Neuronal stem cell (in vitro differentiated cells): Measurements from ENCODE around the gene BRD8.
A peak's percentile ranks its signal among the peaks of the same experiment; 100 is the strongest.

Experiments used
- DNase-seq: peaks from one replicate; pipeline ENCODE4 v3.0.0-alpha.2; 2013; ENCODE audit warnings: low spot score
- H2AFZ ChIP-seq: one replicate; pipeline ENCODE4 v1.6.1; 2013; ENCODE audit warnings: mild to moderate bottlenecking, low read length, inconsistent platforms
- H2AK5ac ChIP-seq: 2 replicates; pipeline ENCODE4 v1.6.1; 2013; ENCODE audit warnings: low read depth, mild to moderate bottlenecking, inconsistent platforms, low read length, moderate library complexity, mixed read lengths
- H2BK120ac ChIP-seq: 2 replicates; pipeline ENCODE4 v1.6.1; 2013; ENCODE audit warnings: low read depth, mild to moderate bottlenecking, inconsistent platforms, low read length, moderate library complexity, mixed read lengths
- H2BK12ac ChIP-seq: one replicate; pipeline ENCODE4 v1.6.1; 2013; ENCODE audit warnings: low read length, inconsistent platforms
- H2BK15ac ChIP-seq: 2 replicates; pipeline ENCODE4 v1.6.1; 2013; ENCODE audit warnings: mild to moderate bottlenecking, low read length, inconsistent platforms, mixed read lengths
- H2BK5ac ChIP-seq: one replicate; pipeline ENCODE4 v1.6.1; 2013; ENCODE audit warnings: inconsistent platforms, mild to moderate bottlenecking, low read length, moderate library complexity
- H3K14ac ChIP-seq: one replicate; pipeline ENCODE4 v1.6.1; 2013; ENCODE audit warnings: low read length, inconsistent platforms
- H3K18ac ChIP-seq: 2 replicates; pipeline ENCODE4 v1.6.1; 2013; ENCODE audit warnings: low read length, inconsistent platforms
- H3K23ac ChIP-seq: 2 replicates; pipeline ENCODE4 v1.6.1; 2013; ENCODE audit warnings: low read depth, mild to moderate bottlenecking, mixed read lengths, low read length, inconsistent platforms; ENCODE audit not compliant: poor library complexity
- H3K27ac ChIP-seq: replicated peaks from 3 replicates; pipeline ENCODE4 v1.5.1; 2013; ENCODE audit warnings: low read length, inconsistent platforms
- H3K27me3 ChIP-seq, 3 experiments: 2 replicates each; pipeline ENCODE4 v1.6.1; 2013; ENCODE audit warnings: low read length in 3 of 3, mild to moderate bottlenecking in 2 of 3, inconsistent platforms in 1 of 3, low read depth in 1 of 3, mixed read lengths in 1 of 3, moderate library complexity in 1 of 3; ENCODE audit not compliant: control insufficient read depth in 3 of 3, insufficient read depth in 3 of 3
- H3K36me3 ChIP-seq, 2 donors: replicated peaks in 1 of 2; 2 replicates each; pipeline ENCODE4 v1.6.1; 2013; ENCODE audit warnings: low read length in 2 of 2; ENCODE audit not compliant: control insufficient read depth in 2 of 2, insufficient read depth in 2 of 2
- H3K4ac ChIP-seq: 2 replicates; pipeline ENCODE4 v1.6.1; 2013; ENCODE audit warnings: inconsistent platforms, mild to moderate bottlenecking, low read length, moderate library complexity
- H3K4me1 ChIP-seq, 2 donors: 1 replicate in 1 of 2; 2 replicates in 1 of 2; pipeline ENCODE4 v1.6.1; 2013; ENCODE audit warnings: low read length in 2 of 2, low read depth in 1 of 2; ENCODE audit not compliant: control insufficient read depth in 2 of 2, insufficient read depth in 1 of 2
- H3K4me2 ChIP-seq: one replicate; pipeline ENCODE4 v1.6.1; 2013; ENCODE audit warnings: mild to moderate bottlenecking, low read length, inconsistent platforms; ENCODE audit not compliant: insufficient read depth, poor library complexity, severe bottlenecking
- H3K4me3 ChIP-seq, 2 donors: 2 replicates each; pipeline ENCODE4 v1.5.1; 2013; ENCODE audit warnings: low read length in 2 of 2, mild to moderate bottlenecking in 2 of 2, inconsistent platforms in 1 of 2, moderate library complexity in 1 of 2
- H3K79me1 ChIP-seq: one replicate; pipeline ENCODE4 v1.6.1; 2013; ENCODE audit warnings: low read depth, mild to moderate bottlenecking, inconsistent platforms, low read length, moderate library complexity
- H3K9ac ChIP-seq: one replicate; pipeline ENCODE4 v1.6.1; 2013; ENCODE audit warnings: mild to moderate bottlenecking, low read depth, low read length, inconsistent platforms; ENCODE audit not compliant: poor library complexity
- H3K9me3 ChIP-seq, 2 donors: replicated peaks in 1 of 2; 2 replicates each; pipeline versions ENCODE3 to v1.6.1; 2013; ENCODE audit warnings: low read length in 2 of 2, mild to moderate bottlenecking in 2 of 2, inconsistent platforms in 1 of 2, low read depth in 1 of 2, mixed read lengths in 1 of 2, moderate library complexity in 1 of 2; ENCODE audit not compliant: control insufficient read depth in 2 of 2, insufficient read depth in 1 of 2
- H4K8ac ChIP-seq: one replicate; pipeline ENCODE4 v1.6.1; 2013; ENCODE audit warnings: low read depth, mild to moderate bottlenecking, inconsistent platforms, low read length, moderate library complexity
- H4K91ac ChIP-seq: one replicate; pipeline ENCODE4 v1.6.1; 2013; ENCODE audit warnings: low read length, low read depth, mild to moderate bottlenecking, inconsistent platforms; ENCODE audit not compliant: poor library complexity
- WGBS, 2 donors: extraction: QIAGEN DNeasy Blood & Tissue Kit; methylation state at CpG; one replicate each; pipeline ENCODE4 v1.1.7; 2013; ENCODE audit warnings: missing lambda C conversion rate in 2 of 2, mixed read lengths in 1 of 2; ENCODE audit not compliant: insufficient read length in 2 of 2, insufficient replicate concordance in 1 of 2; ENCODE audit errors: extremely low coverage in 2 of 2; 5-methylcytosine and 5-hydroxymethylcytosine counted together

The BRD8 gene

DNA sequence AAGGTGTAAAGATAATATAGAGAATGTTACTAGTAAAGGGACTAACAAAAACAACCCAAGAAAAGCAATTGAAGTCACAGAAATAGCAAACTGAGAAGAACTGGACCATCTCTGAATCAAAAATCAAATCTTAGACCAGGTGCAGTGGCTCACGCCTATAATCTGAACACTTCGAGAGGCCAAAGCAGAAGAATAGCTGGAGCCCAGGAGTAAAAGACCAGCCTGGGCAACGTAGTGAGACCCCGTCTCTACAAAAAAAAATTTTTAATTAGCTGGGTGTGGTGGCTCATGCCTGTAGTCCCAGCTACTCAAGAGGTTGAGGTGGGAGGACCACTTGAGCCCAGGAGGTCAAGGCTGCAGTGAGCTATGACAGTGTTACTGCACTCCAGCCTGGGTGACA is 67.2 kb downstream of the BRD8 start:
- Histone ChIP-seq H3K27ac (no peak overlapping the region), H3K4me1 (peaks cover 0 to 4% of the 10 kb centered on the region in 2 donors), H2BK5ac (no peak overlapping the region), H4K8ac (no peak overlapping the region), H2BK15ac (no peak overlapping the region), H3K4ac (no peak overlapping the region), H3K9ac (no peak overlapping the region), H3K4me2 (no peak overlapping the region), H3K23ac (no peak overlapping the region), H2AFZ (no peak overlapping the region), H3K14ac (no peak overlapping the region), H2AK5ac (no peak overlapping the region), H3K9me3 (no peaks in the 10 kb centered on the region), H3K36me3 (no peaks in the 10 kb centered on the region), H2BK12ac (no peak overlapping the region), H3K79me1 (no peaks in the 10 kb centered on the region), H2BK120ac (no peak overlapping the region), H4K91ac (no peak overlapping the region), H3K18ac (no peak overlapping the region), H3K27me3 (peaks cover 0 to 13% (median 0%) of the 10 kb centered on the region in 3 experiments), H3K4me3 (no peak overlapping the region)
- WGBS, 2 donors = no CpG with 5 or more reads among the region's 4 CpGs
- no peak for DNase-seq

DNA sequence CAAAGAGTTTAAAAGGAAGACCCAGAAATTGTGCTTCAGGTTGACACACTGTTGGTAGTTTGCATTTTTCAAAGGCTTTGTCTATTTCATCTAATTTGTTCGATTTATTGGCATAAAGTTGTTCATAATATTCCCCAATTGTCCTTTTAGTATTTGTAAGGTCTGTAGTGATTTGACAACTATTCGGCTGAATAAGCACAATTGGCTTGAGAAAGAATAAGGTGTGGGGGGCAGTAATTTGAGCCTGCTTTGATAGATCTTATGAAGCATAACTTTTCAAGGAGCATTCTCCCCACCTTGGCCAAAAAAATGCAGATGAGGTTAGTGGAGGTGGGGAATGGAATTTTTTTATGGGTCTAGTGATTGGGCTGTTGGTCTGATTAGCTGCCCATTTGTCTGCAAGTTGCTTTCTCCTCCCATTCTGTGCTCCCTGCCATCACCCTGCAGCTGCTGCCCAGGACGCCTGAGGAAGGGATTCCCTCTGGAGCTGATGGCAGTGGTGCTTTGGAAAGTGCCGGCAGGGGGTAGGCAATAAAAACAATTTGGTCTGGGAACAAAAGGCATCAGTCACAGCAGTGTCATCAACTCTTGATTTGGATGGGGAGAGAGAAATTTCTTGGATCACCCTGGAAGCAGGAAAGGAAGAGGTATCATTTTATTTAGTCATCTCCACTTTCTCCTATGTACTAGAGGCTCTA is 68.0 kb downstream of the BRD8 start:
- H3K4me3 ChIP-seq = no peak overlapping the region
- H3K36me3 ChIP-seq = no peaks in the 10 kb centered on the region
- no peak overlapping the region for H2BK5ac ChIP-seq
- no peak overlapping the region for H2BK15ac ChIP-seq
- H3K27ac ChIP-seq = no peak overlapping the region
- WGBS, 2 donors = no CpG with 5 or more reads among the region's 4 CpGs
- no peak overlapping the region for H2AFZ ChIP-seq
- H3K4me1 ChIP-seq = peaks cover 0 to 4% of the 10 kb centered on the region in 2 donors
- no peak overlapping the region for H4K91ac ChIP-seq
- no peak overlapping the region for H2AK5ac ChIP-seq
- H3K9ac ChIP-seq = no peak overlapping the region
- H2BK120ac ChIP-seq = no peak overlapping the region
- H2BK12ac ChIP-seq = no peak overlapping the region
- no peak overlapping the region for H3K18ac ChIP-seq
- H4K8ac ChIP-seq = no peak overlapping the region
- no peak overlapping the region for H3K23ac ChIP-seq
- H3K14ac ChIP-seq = no peak overlapping the region
- H3K9me3 ChIP-seq = no peaks in the 10 kb centered on the region
- H3K4me2 ChIP-seq = no peak overlapping the region
- no peaks in the 10 kb centered on the region for H3K79me1 ChIP-seq
- DNase-seq = peak; percentile 18
- H3K4ac ChIP-seq = no peak overlapping the region
- peaks cover 0 to 13% (median 0%) of the 10 kb centered on the region in 3 experiments for H3K27me3 ChIP-seq

DNA sequence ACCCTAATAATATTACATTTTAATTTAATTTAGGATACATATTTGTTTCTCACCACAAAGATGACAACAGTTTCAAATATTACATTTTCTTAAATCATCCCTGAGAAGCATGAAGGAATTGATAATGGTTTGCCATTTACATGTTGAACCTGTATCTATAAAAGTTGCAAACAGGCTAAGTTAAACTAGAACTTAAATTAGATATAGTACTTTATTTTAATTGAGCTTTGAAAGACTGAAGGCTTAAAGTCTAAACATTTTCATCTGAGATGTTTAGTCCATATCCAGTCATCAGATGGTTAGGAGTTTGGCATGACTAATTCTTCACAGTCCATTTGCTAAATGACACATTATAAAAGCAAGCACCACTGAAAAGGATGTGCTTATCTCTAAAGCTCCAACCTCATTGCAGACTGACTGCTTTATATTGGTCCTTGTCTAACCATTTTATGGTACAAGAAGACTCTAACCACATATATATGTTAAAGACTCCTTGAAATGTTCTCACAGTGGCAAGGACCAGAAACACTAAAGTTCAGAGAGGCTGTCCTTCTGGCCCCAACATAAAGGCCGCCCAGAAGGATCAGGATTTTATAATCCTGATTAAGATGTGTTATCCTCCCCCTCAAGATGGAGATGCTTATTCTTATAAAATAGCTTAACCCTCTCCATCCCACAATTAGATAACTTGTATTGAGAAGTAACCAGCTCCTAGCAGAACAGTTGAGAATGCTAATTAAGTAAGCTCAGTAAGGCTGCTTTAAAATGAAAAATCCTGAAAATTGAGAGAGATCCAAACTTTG is 68.8 kb downstream of the BRD8 start:
- Histone ChIP-seq H3K18ac (no peak overlapping the region), H3K36me3 (no peaks in the 10 kb centered on the region), H3K4me2 (no peak overlapping the region), H4K91ac (no peak overlapping the region), H3K27ac (no peak overlapping the region), H3K9ac (no peak overlapping the region), H2AK5ac (no peak overlapping the region), H2BK120ac (no peak overlapping the region), H3K23ac (no peak overlapping the region), H2BK15ac (no peak overlapping the region), H2BK5ac (no peak overlapping the region), H3K4me3 (no peak overlapping the region), H3K79me1 (no peaks in the 10 kb centered on the region), H3K27me3 (peaks cover 0 to 13% (median 0%) of the 10 kb centered on the region in 3 experiments), H4K8ac (no peak overlapping the region), H2AFZ (no peak overlapping the region), H3K14ac (no peak overlapping the region), H2BK12ac (no peak overlapping the region), H3K4me1 (peaks cover 0 to 4% of the 10 kb centered on the region in 2 donors), H3K9me3 (no peaks in the 10 kb centered on the region), H3K4ac (no peak overlapping the region)
- no peak for DNase-seq
- no CpG with 5 or more reads among the region's 1 CpG for WGBS, 2 donors

DNA sequence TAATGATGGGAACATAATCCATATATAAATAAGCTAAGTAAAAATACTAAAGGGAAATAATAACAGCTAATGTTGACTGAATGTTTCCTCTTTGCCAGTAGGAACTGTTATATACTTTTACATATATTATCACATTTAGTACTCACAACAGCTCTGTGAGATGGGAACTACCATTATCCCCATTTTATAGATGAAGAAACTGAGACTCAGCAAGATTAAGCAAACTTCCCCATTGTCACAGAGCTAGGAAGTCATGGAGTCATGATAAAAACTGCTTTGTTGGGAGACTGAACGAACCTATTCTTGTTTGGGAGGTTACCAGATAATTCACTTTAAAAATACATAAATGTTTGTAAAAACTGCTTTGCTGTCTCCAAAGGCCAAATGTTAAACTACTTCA is 71.2 kb downstream of the BRD8 start:
- Histone ChIP-seq H3K4me3 (no peak overlapping the region), H3K9me3 (no peaks in the 10 kb centered on the region), H2BK120ac (no peak overlapping the region), H4K91ac (no peak overlapping the region), H3K14ac (no peak overlapping the region), H2BK5ac (no peak overlapping the region), H3K18ac (no peak overlapping the region), H3K36me3 (no peaks in the 10 kb centered on the region), H3K79me1 (no peaks in the 10 kb centered on the region), H2AFZ (no peak overlapping the region), H3K9ac (no peak overlapping the region), H3K4me1 (peaks cover 0 to 6% of the 10 kb centered on the region in 2 donors), H3K4ac (no peak overlapping the region), H2BK12ac (no peak overlapping the region), H3K23ac (no peak overlapping the region), H4K8ac (no peak overlapping the region), H2BK15ac (no peak overlapping the region), H3K4me2 (no peak overlapping the region), H2AK5ac (no peak overlapping the region), H3K27me3 (peaks cover 0 to 19% (median 0%) of the 10 kb centered on the region in 3 experiments), H3K27ac (no peak overlapping the region)
- DNase-seq = no peak
- no CpG with 5 or more reads among the region's 1 CpG for WGBS, 2 donors
